ENCODE data around the gene VPS9D1.

Gene VPS9D1

GRCh38 chr16:89732142-89732917 is 11.6 kb upstream of the VPS9D1 start:
- DNase-seq: no peak

GRCh38 chr16:89730610-89731234 is 10.0 kb upstream of the VPS9D1 start:
- no peak for DNase-seq

GRCh38 chr16:89729863-89730593 is 9.3 kb upstream of the VPS9D1 start:
- DNase-seq: no peak

GRCh38 chr16:89729293-89729692 is 8.6 kb upstream of the VPS9D1 start:
- DNase-seq: no peak

- no peak for DNase-seq
Observed at GRCh38 chr16:89727406-89728120, 6.9 kb upstream of the VPS9D1 start.

- no peak for DNase-seq
Observed at GRCh38 chr16:89723279-89724250, 2.9 kb upstream of the VPS9D1 start.

- no peak for DNase-seq
Observed at GRCh38 chr16:89722392-89723278, 1.9 kb upstream of the VPS9D1 start.

GRCh38 chr16:89721546-89722391 is 1.1 kb upstream of the VPS9D1 start:
- peak; percentile 35 for DNase-seq

- peak; percentile 42 for DNase-seq
Observed at GRCh38 chr16:89720551-89720812, 216 bp downstream of the VPS9D1 start.

GRCh38 chr16:89717688-89718505 is 2.8 kb downstream of the VPS9D1 start:
- DNase-seq: no peak

GRCh38 chr16:89716916-89717687 is 3.6 kb downstream of the VPS9D1 start:
- no peak for DNase-seq

GRCh38 chr16:89716493-89716892 is 4.2 kb downstream of the VPS9D1 start:
- DNase-seq: no peak

GRCh38 chr16:89712274-89712781 is 8.4 kb downstream of the VPS9D1 start:
- DNase-seq: no peak

GRCh38 chr16:89711601-89712273 is 9.0 kb downstream of the VPS9D1 start:
- DNase-seq: peak; percentile 40

GRCh38 chr16:89710709-89711564 is 9.8 kb downstream of the VPS9D1 start:
- DNase-seq: no peak

- DNase-seq: no peak
Observed at GRCh38 chr16:89709716-89710432, 10.8 kb downstream of the VPS9D1 start.
